Thoracic aorta (tissue), 2 donors: ENCODE results near the gene ADRB2. TPM values are rescaled to one million over a fixed set of nuclear protein-coding genes. Genes with fewer than 3 reads are reported as not detected.

Source experiments
- ATAC-seq: fragments of 150-250 bp; one replicate; pipeline ENCODE4 v1.8.0; 2017; ENCODE audit warnings: low read depth; ENCODE audit not compliant: insufficient number of reproducible peaks, low FRiP score
- DNase-seq: peaks from one replicate; pipeline ENCODE4 v3.0.0-alpha.2; 2020; ENCODE audit warnings: low spot score
- H3K27ac ChIP-seq, 2 donors: fragments of 200-600 bp; sonication (generic); 1 replicate in 1 of 2; 2 replicates in 1 of 2; pipeline ENCODE4 v1.5.1; 2016; ENCODE audit warnings: mild to moderate bottlenecking in 2 of 2, moderate library complexity in 2 of 2
- H3K27me3 ChIP-seq: fragments of 200-600 bp; sonication (generic); replicated peaks from 2 replicates; pipeline ENCODE4 v1.6.0; 2016; ENCODE audit warnings: mild to moderate bottlenecking; ENCODE audit not compliant: insufficient read depth
- H3K36me3 ChIP-seq: fragments of 200-600 bp; sonication (generic); one replicate; pipeline ENCODE4 v1.5.1; 2016
- H3K4me1 ChIP-seq, 2 donors: fragments of 200-600 bp; sonication (generic); 1 replicate in 1 of 2; 2 replicates in 1 of 2; pipeline versions ENCODE4 v1.5.1 to v1.6.0; 2016; ENCODE audit warnings: low read depth in 2 of 2, mild to moderate bottlenecking in 1 of 2; ENCODE audit not compliant: control insufficient read depth in 1 of 2
- H3K4me3 ChIP-seq: fragments of 200-600 bp; sonication (generic); 2 replicates; pipeline ENCODE4 v1.5.1; 2016; ENCODE audit warnings: mild to moderate bottlenecking
- H3K9me3 ChIP-seq: fragments of 200-600 bp; sonication (generic); 2 replicates; pipeline ENCODE4 v1.5.1; 2016
- total RNA-seq, 2 donors: library from RNA; depleted of rRNA; stranded (reverse); fragments of >200 nt; gene quantifications; one replicate each; pipeline versions ENCODE4 v1.1.0 to v1.2.3, GENCODE V29; 2016
- TF ChIP-seq, protein P1 (sequence below): fragments of 200-600 bp; sonication (generic); IDR thresholded peaks from one replicate; pipeline ENCODE4 v1.5.1; 2019; ENCODE audit warnings: antibody characterized with exemption

The ADRB2 gene
- total RNA-seq, result 1 to 10 TPM; 2.8 to 3.7 TPM

GRCh38 chr5:148826053-148826738 lies at the start of gene ADRB2:
TSS of gene ADRB2 (plus strand) at chr5:148826611. CDS start at chr5:148826832, 221 bp downstream.
- ATAC-seq, result peak; percentile 97
- H3K9me3 ChIP-seq, result no peaks in the 10 kb centered on the region
- H3K4me3 ChIP-seq, result peak within 1 kb of the TSS; percentile 74
- TF ChIP-seq, protein P1, sequence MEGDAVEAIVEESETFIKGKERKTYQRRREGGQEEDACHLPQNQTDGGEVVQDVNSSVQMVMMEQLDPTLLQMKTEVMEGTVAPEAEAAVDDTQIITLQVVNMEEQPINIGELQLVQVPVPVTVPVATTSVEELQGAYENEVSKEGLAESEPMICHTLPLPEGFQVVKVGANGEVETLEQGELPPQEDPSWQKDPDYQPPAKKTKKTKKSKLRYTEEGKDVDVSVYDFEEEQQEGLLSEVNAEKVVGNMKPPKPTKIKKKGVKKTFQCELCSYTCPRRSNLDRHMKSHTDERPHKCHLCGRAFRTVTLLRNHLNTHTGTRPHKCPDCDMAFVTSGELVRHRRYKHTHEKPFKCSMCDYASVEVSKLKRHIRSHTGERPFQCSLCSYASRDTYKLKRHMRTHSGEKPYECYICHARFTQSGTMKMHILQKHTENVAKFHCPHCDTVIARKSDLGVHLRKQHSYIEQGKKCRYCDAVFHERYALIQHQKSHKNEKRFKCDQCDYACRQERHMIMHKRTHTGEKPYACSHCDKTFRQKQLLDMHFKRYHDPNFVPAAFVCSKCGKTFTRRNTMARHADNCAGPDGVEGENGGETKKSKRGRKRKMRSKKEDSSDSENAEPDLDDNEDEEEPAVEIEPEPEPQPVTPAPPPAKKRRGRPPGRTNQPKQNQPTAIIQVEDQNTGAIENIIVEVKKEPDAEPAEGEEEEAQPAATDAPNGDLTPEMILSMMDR, result no peak
- H3K27me3 ChIP-seq, result no peaks in the 10 kb centered on the region
- peak within 1 kb of the TSS; percentile 74 to 83 for H3K27ac ChIP-seq
- DNase-seq, result peak; percentile 82
- H3K4me1 ChIP-seq, result peaks cover 7 to 30% of the 10 kb centered on the region in 2 donors
- H3K36me3 ChIP-seq, result no peaks in the 10 kb centered on the region

- ATAC-seq, result no peak
- Histone ChIP-seq H3K4me1 (no peaks in the 10 kb centered on the region), H3K27me3 (no peaks in the 10 kb centered on the region), H3K36me3 (no peaks in the 10 kb centered on the region), H3K4me3 (no peak overlapping the region), H3K9me3 (no peaks in the 10 kb centered on the region), H3K27ac (no peak overlapping the region)
- TF ChIP-seq, protein P1, result no peak
- no peak for DNase-seq
Measured at GRCh38 chr5:148776780-148777179, 49.6 kb upstream of the ADRB2 start.

- Histone ChIP-seq H3K27ac (no peak overlapping the region), H3K36me3 (no peaks in the 10 kb centered on the region), H3K27me3 (no peaks in the 10 kb centered on the region), H3K4me1 (no peaks in the 10 kb centered on the region), H3K4me3 (no peak overlapping the region), H3K9me3 (no peaks in the 10 kb centered on the region)
- TF ChIP-seq, protein P1, result no peak
- ATAC-seq (no peak), DNase-seq (no peak)
Measured at GRCh38 chr5:148778882-148779281, 47.5 kb upstream of the ADRB2 start.

- Histone ChIP-seq H3K27ac (no peak overlapping the region), H3K4me3 (no peak overlapping the region), H3K4me1 (no peaks in the 10 kb centered on the region), H3K27me3 (no peaks in the 10 kb centered on the region), H3K9me3 (no peaks in the 10 kb centered on the region), H3K36me3 (no peaks in the 10 kb centered on the region)
- DNase-seq (no peak), ATAC-seq (no peak)
- TF ChIP-seq, protein P1, result no peak
Measured at GRCh38 chr5:148780711-148781110, 45.7 kb upstream of the ADRB2 start.

GRCh38 chr5:148781766-148782165 lies 44.6 kb upstream of the ADRB2 start:
- H3K27ac ChIP-seq, result no peak overlapping the region
- ATAC-seq (no peak), DNase-seq (no peak)
- H3K4me1 ChIP-seq, result no peaks in the 10 kb centered on the region
- H3K36me3 ChIP-seq, result no peaks in the 10 kb centered on the region
- H3K9me3 ChIP-seq, result no peaks in the 10 kb centered on the region
- H3K27me3 ChIP-seq, result no peaks in the 10 kb centered on the region
- TF ChIP-seq, protein P1, result no peak
- no peak overlapping the region for H3K4me3 ChIP-seq
